ENCODE measurements around the gene FRMD5.

The FRMD5 gene

GRCh38 chr15:44064706-44065105 lies 130.4 kb downstream of the FRMD5 start:
- in situ Hi-C loops (cut with MboI; ENCODE audit: low sequenced_read_pairs, unreplicated experiment), result no loop called here
- TF ChIP-seq, protein P1, sequence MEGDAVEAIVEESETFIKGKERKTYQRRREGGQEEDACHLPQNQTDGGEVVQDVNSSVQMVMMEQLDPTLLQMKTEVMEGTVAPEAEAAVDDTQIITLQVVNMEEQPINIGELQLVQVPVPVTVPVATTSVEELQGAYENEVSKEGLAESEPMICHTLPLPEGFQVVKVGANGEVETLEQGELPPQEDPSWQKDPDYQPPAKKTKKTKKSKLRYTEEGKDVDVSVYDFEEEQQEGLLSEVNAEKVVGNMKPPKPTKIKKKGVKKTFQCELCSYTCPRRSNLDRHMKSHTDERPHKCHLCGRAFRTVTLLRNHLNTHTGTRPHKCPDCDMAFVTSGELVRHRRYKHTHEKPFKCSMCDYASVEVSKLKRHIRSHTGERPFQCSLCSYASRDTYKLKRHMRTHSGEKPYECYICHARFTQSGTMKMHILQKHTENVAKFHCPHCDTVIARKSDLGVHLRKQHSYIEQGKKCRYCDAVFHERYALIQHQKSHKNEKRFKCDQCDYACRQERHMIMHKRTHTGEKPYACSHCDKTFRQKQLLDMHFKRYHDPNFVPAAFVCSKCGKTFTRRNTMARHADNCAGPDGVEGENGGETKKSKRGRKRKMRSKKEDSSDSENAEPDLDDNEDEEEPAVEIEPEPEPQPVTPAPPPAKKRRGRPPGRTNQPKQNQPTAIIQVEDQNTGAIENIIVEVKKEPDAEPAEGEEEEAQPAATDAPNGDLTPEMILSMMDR (IDR thresholded peaks at IDR 0.05; ENCODE audit: borderline replicate concordance, control extremely low read depth, extremely low read depth, insufficient read depth, missing control alignments), result no peak
- DNase-seq (ENCODE audit: low spot score), result no peak

GRCh38 chr15:44058126-44058525 lies 136.9 kb downstream of the FRMD5 start:
- in situ Hi-C loops (cut with MboI; ENCODE audit: low sequenced_read_pairs, unreplicated experiment), result loop anchor here (10.0 kb wide), 1 partner anchor 153 kb away; no protein-coding TSS in a partner anchor
- DNase-seq (ENCODE audit: low spot score), result no peak
- TF ChIP-seq, protein P1 (IDR thresholded peaks at IDR 0.05; ENCODE audit: borderline replicate concordance, control extremely low read depth, extremely low read depth, insufficient read depth, missing control alignments), result no peak

DNA sequence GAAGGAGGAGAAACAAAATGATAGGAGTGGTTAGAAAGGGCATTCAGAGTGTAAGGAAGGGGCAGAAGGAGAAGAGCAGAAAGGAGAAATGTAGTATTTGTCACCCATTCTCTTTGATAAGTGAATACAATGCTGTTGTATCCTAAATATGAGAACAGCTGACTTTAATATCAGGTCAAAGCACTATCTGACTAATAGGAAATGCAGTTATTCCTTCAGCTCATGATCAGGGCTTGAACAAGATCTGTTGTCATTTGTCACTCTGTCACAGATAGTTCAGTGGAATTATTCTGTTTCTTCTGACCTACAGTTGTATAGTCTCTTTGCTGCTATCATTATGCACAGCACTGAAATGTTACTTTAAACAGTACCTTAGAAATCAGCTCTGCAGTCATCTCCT lies 149.4 kb downstream of the FRMD5 start:
- in situ Hi-C loops (cut with MboI; ENCODE audit: low sequenced_read_pairs, unreplicated experiment), result no loop called here
- TF ChIP-seq, protein P1 (IDR thresholded peaks at IDR 0.05; ENCODE audit: borderline replicate concordance, control extremely low read depth, extremely low read depth, insufficient read depth, missing control alignments), result no peak

DNA sequence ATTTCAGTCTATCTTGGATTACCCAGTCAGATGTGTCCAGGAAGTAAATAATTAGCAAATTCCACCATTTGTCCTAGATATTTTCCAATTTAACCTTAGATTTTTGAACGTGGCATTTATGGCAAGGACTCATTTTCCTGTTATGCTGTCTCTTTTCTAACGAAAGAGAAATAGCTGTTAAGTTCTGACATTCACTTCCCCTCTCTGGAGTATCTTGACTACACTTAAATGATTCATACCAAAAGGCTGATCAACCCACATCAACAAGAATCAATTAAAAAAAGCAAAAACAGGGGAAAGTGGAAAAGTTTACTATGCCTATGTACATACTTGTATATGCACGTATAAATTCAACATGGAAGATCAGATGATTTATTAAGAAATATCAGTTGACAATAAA lies 149.9 kb downstream of the FRMD5 start:
- in situ Hi-C loops (cut with MboI; ENCODE audit: low sequenced_read_pairs, unreplicated experiment), result no loop called here
- TF ChIP-seq, protein P1 (IDR thresholded peaks at IDR 0.05; ENCODE audit: borderline replicate concordance, control extremely low read depth, extremely low read depth, insufficient read depth, missing control alignments), result no peak
- no peak for DNase-seq (ENCODE audit: low spot score)

More for the DNA sequence above, 149.4 kb downstream of the FRMD5 start:
- DNase-seq (ENCODE audit: low spot score), result no peak

GRCh38 chr15:44038755-44039191 lies 156.3 kb downstream of the FRMD5 start:
- no peak for DNase-seq (ENCODE audit: low spot score)

DNA sequence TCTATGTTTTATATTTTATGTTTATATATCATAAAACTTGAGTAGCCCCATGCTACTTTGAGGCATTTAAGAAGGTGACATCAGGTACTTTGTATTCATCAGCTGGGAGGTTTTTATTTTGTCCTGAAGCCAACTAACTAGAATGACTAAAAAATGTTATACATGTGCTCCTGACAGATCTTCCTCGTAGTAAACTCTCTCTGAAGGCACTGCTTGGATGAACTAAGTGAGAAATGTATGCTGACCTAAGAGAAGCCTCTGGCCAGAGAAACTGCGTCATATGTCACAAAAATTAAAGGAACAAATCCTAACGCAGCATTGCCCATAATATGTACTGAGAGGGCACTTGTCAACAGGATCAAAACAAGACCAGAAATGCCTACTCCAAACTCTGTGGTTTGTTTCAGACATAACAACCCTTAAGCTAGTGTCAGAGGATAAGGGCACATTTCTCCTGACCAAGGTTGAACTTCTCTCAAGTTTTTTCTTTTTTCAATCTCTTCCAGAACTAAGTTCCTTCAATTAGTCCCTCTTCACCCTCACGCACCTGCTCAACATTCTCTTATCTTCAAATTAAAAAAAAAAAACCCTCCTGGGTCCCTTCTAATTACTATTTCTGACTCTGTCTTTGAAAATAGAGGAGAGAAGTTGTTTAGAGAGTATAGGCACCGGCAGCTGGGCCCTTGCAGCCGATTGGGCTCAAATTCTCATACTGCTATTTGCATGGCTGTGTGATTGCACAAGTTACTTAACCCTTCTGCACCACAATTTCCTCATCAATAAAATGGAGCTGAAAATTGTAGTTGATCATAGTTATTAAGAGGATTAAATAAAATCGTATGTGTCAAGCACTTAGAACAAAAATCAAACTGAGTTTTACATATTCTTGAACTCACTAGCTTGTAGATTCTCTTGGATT lies 159.0 kb downstream of the FRMD5 start:
- TF ChIP-seq, protein P1 (IDR thresholded peaks at IDR 0.05; ENCODE audit: borderline replicate concordance, control extremely low read depth, extremely low read depth, insufficient read depth, missing control alignments), result no peak
- in situ Hi-C loops (cut with MboI; ENCODE audit: low sequenced_read_pairs, unreplicated experiment), result no loop called here
- no peak for DNase-seq (ENCODE audit: low spot score)

More at GRCh38 chr15:44038755-44039191, 156.3 kb downstream of the FRMD5 start:
- in situ Hi-C loops (cut with MboI; ENCODE audit: low sequenced_read_pairs, unreplicated experiment), result no loop called here
- TF ChIP-seq, protein P1 (IDR thresholded peaks at IDR 0.05; ENCODE audit: borderline replicate concordance, control extremely low read depth, extremely low read depth, insufficient read depth, missing control alignments), result no peak

Measured in GM13976 (cell line).